OCI-LY7 (cell line): ENCODE results near the gene CCDC184. TPM values are rescaled to one million over a fixed set of nuclear protein-coding genes. Genes with fewer than 3 reads are reported as not detected.
A peak's percentile ranks its signal among the peaks of the same experiment; 100 is the strongest.

Experiments
- BruUV-seq: library from RNA; stranded (reverse); fragments of 400-500 nt; replicated peaks from 2 replicates; lab custom pipeline; 2021; lab: Mats Ljungman, UMichigan
- CTCF ChIA-PET: fragments of 300-600 bp; sonication (Branson Sonifier 250); formaldehyde crosslinking; loops from one replicate; lab custom pipeline; 2022; ENCODE audit warnings: antibody characterized with exemption; ENCODE audit not compliant: unreplicated experiment; lab: Charles Lee
- POLR2A ChIA-PET: fragments of 300-600 bp; sonication (Branson Sonifier 250); formaldehyde crosslinking; loops from one replicate; lab custom pipeline; 2022; ENCODE audit warnings: antibody characterized with exemption; lab: Charles Lee
- DNase-seq: peaks from one replicate; pipeline ENCODE4 v3.0.0-alpha.2; 2015; ENCODE audit warnings: low spot score
- H2AFZ ChIP-seq: fragments of 200-600 bp; sonication (generic), shearing (Covaris generic); 2 replicates; pipeline ENCODE4 v1.6.1; 2014; ENCODE audit warnings: mild to moderate bottlenecking, antibody characterized with exemption, low read length, moderate library complexity
- H3K27ac ChIP-seq: fragments of 200-600 bp; sonication (generic); 2 replicates; pipeline ENCODE4 v1.5.1; 2014; ENCODE audit warnings: mixed run types, low read depth, mild to moderate bottlenecking, moderate library complexity, low read length, inconsistent platforms; ENCODE audit not compliant: poor library complexity, severe bottlenecking
- H3K36me3 ChIP-seq: fragments of 200-600 bp; sonication (generic); 2 replicates; pipeline ENCODE4 v1.6.1; 2014; ENCODE audit warnings: mild to moderate bottlenecking, antibody characterized with exemption, low read length, moderate library complexity, mixed read lengths; ENCODE audit not compliant: insufficient read depth
- H3K4me1 ChIP-seq: fragments of 200-600 bp; sonication (generic); 2 replicates; pipeline ENCODE4 v1.5.1; 2014; ENCODE audit warnings: mild to moderate bottlenecking, low read length; ENCODE audit not compliant: insufficient read depth, poor library complexity, severe bottlenecking
- H3K4me2 ChIP-seq: fragments of 200-600 bp; sonication (generic); 2 replicates; pipeline ENCODE4 v1.6.1; 2014; ENCODE audit warnings: mild to moderate bottlenecking, low read length
- H3K4me3 ChIP-seq: fragments of 200-600 bp; sonication (generic); 2 replicates; pipeline ENCODE4 v1.5.1; 2014; ENCODE audit warnings: mild to moderate bottlenecking, low read depth, low read length; ENCODE audit not compliant: poor library complexity, severe bottlenecking
- H3K79me2 ChIP-seq: fragments of 200-600 bp; sonication (generic); 2 replicates; pipeline ENCODE4 v1.6.1; 2016; ENCODE audit warnings: low read depth, mild to moderate bottlenecking, low read length, moderate library complexity, mixed read lengths; ENCODE audit not compliant: insufficient read depth
- H3K9me2 ChIP-seq: fragments of 200-600 bp; sonication (generic); 2 replicates; pipeline ENCODE4 v1.6.1; 2016; ENCODE audit warnings: mild to moderate bottlenecking, low read length, mixed read lengths; ENCODE audit not compliant: insufficient read depth
- H3K9me3 ChIP-seq: fragments of 200-600 bp; sonication (generic); 2 replicates; pipeline ENCODE4 v1.6.1; 2014; ENCODE audit warnings: mild to moderate bottlenecking, mixed run types, low read length, mixed read lengths
- H4K20me1 ChIP-seq: fragments of 200-600 bp; sonication (generic); 2 replicates; pipeline ENCODE4 v1.6.1; 2014; ENCODE audit warnings: mild to moderate bottlenecking, antibody characterized with exemption, low read length, moderate library complexity, mixed read lengths; ENCODE audit not compliant: insufficient read depth
- EZH2phosphoT487 ChIP-seq: fragments of 200-600 bp; sonication (generic); IDR thresholded peaks from 2 replicates; pipeline ENCODE4 v1.6.1; 2018; ENCODE audit warnings: low read depth, borderline replicate concordance, mild to moderate bottlenecking, mixed run types, antibody characterized with exemption, low read length, moderate library complexity, mixed read lengths
- intact Hi-C: fragments of 100-400 bp; cut with micrococcal nuclease; formaldehyde crosslinking; loops from one replicate; pipeline ENCODE4 v1.10.0; 2022; ENCODE audit not compliant: unreplicated experiment
- total RNA-seq, 2 experiments: library from RNA; depleted of rRNA in 1 of 2; stranded (reverse); fragments of >200 nt in 1 of 2; shearing (Covaris generic) in 1 of 2; gene quantifications; 2 replicates each; pipeline ENCODE4 v1.2.3, GENCODE V29; 2014 to 2022
- TF ChIP-seq, protein P1 (sequence below): fragments of 200-600 bp; sonication (generic); conservative IDR thresholded peaks from 2 replicates; pipeline ENCODE4 v1.5.1; 2014; ENCODE audit warnings: mild to moderate bottlenecking, antibody characterized with exemption, low read length, moderate library complexity, mixed read lengths

CCDC184 gene
- total RNA-seq, 2 experiments from 2014 or later = not detected

DNA sequence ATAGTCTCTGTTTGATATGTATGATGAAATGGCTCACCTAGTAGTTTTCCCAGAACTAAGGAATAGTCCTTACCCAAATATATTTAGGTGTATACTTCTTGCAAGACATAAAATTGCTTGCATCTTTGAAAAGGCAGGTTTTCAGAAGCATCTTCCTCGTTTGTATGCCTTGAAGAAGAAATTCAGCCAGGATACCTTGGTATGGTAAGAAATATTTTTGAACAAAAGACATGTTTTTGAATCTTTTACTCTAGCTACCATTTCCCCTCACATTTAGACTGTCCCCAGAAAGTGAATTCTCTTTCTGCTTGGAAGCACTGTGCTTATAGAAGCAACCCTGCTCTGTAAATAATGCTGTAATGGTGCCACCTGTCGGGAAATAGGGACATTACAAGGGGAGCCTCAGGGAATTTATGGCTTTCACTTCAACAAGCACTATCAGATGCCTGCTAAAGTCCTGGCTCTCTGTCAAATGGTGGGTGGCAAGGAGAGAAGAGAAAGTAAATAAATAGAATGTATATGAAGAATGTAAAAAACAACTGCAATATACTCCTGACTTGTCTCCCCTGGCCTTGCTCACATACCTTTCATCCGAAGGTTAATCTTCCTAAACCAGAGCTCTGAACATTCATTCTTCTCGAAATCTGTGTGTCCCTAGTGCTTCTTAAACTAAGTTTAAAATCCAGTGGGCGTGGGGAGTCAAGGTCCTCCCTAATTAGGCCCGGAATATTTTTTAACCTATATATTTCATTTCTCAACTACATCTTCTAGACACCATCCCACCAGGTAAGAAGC, 6.1 kb downstream of the CCDC184 start:
- BruUV-seq = no TSS peak
- Histone ChIP-seq H3K79me2 (no peaks in the 10 kb centered on the region), H3K9me2 (no peaks in the 10 kb centered on the region), H3K9me3 (no peaks in the 10 kb centered on the region), H4K20me1 (no peaks in the 10 kb centered on the region), H3K27ac (no peak overlapping the region), H3K4me3 (no peak overlapping the region), H3K4me1 (no peaks in the 10 kb centered on the region), H3K36me3 (no peaks in the 10 kb centered on the region), H3K4me2 (no peak overlapping the region), H2AFZ (no peak overlapping the region)
- TF ChIP-seq, protein P1, sequence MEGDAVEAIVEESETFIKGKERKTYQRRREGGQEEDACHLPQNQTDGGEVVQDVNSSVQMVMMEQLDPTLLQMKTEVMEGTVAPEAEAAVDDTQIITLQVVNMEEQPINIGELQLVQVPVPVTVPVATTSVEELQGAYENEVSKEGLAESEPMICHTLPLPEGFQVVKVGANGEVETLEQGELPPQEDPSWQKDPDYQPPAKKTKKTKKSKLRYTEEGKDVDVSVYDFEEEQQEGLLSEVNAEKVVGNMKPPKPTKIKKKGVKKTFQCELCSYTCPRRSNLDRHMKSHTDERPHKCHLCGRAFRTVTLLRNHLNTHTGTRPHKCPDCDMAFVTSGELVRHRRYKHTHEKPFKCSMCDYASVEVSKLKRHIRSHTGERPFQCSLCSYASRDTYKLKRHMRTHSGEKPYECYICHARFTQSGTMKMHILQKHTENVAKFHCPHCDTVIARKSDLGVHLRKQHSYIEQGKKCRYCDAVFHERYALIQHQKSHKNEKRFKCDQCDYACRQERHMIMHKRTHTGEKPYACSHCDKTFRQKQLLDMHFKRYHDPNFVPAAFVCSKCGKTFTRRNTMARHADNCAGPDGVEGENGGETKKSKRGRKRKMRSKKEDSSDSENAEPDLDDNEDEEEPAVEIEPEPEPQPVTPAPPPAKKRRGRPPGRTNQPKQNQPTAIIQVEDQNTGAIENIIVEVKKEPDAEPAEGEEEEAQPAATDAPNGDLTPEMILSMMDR = peak; percentile 89
- no peak for TF ChIP-seq EZH2phosphoT487
- intact Hi-C loops = loop anchor here (2.0 kb wide), 1 partner anchor 227 kb away; the partner anchor contains the start of gene TMEM106C
- DNase-seq = peak; percentile 68
- ChIA-PET POLR2A (no interaction called here), CTCF (interaction anchor here (1.3 kb wide), 1 partner anchor 226 kb away, joined by 3 read pairs; the partner anchor contains the start of gene TMEM106C)

DNA sequence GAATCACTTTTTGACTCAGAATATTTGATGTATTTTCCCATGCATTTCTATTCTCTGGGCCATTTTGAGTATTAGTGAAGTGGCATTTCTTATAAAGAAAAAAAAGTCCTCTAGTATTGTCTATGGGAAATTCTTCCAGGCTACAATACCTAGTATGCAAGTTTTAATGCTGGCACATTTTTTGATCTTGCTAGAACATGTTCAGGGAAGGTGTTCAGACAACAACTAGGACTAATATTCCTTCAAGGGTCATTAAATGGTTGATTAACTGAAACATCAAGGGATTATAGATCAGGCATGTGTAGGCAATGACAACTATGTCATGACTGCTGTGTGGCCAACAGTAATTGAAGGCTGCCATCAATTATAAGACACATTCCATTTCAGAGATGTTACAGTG, 7.7 kb downstream of the CCDC184 start:
- POLR2A ChIA-PET = no interaction called here
- no TSS peak for BruUV-seq
- intact Hi-C loops = no loop called here

More for the DNA sequence above, 7.7 kb downstream of the CCDC184 start:
- Histone ChIP-seq H3K4me2 (no peak overlapping the region), H2AFZ (no peak overlapping the region), H3K4me3 (no peak overlapping the region), H3K4me1 (no peaks in the 10 kb centered on the region), H3K27ac (no peak overlapping the region), H3K79me2 (no peaks in the 10 kb centered on the region), H3K9me2 (no peaks in the 10 kb centered on the region), H3K36me3 (no peaks in the 10 kb centered on the region), H4K20me1 (no peaks in the 10 kb centered on the region), H3K9me3 (no peaks in the 10 kb centered on the region)
- TF ChIP-seq, protein P1 = no peak
- no peak for TF ChIP-seq EZH2phosphoT487
- no peak for DNase-seq
- CTCF ChIA-PET = no interaction called here
